Endometrium (tissue), 2 donors: ENCODE measurements around the gene TRPM2.
"Not testable (repeated sequence)": the region's sequence is repeated elsewhere in the genome, so short reads cannot be mapped to it uniquely, and the experiment has no call there.

Experiments used
- FAIRE-seq: peaks from 2 replicates; lab custom pipeline; 2012; peaks lifted over from hg19 to GRCh38; lab: Jason Lieb, UNC
- donor health status: control.
- donor health status: control.

TRPM2 gene

DNA sequence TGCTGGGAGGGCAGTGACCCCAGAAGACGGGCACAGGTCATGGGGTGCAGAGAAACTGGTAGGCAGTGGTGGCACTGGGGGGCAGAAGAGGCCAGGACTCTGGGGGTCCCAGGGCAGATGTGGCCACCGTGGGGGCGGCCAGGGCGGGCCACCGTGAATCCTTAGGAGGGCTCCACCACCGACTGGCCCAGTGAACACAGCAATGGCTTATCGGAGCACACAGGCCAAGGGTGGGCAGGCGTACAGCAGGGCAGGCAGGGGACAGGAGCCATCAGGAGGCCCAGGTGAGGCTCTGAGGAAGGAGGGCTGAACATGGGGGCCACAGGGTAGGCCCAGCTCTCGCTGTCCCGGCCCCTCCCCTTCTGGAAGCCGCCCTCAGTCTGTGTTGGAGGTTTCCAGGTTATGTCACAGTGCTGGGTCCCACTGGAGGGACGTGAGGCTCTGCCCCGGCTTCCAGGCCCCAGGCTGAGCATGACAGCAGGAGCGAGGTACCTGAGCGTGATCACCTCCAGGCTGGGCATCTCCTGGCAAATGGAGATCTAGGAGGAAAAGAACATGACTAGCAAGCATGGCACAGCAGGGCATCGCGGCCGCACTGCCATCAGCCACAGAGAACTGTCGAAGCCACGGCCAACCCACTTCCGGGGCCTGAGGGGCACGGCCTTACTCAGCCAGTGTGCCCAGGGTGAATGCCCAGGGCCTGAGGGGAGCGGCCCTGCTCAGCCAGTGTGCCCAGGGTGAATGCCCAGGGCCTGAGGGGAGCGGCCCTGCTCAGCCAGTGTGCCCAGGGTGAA lies 18.0 kb upstream of the TRPM2 start:
- FAIRE-seq: no peak

DNA sequence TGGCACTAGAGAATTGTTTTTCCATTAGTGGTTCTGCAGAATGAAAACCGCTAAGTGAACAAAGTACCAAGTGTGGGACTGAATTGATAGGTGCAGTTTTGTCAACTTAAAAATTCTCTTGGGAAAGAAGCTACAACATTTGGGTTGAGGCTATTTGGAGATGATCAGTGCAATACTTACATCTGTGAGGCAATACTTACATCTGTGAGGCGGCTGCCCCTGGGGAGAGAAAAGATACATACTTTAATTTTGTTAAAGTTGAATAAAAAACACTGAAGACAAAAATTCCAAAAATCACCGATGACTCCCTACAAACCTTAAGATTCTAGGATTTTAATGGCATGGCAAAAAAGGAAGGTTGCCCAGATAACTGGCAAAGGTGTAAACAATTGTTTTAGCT lies 16.0 kb upstream of the TRPM2 start:
- FAIRE-seq: no peak

DNA sequence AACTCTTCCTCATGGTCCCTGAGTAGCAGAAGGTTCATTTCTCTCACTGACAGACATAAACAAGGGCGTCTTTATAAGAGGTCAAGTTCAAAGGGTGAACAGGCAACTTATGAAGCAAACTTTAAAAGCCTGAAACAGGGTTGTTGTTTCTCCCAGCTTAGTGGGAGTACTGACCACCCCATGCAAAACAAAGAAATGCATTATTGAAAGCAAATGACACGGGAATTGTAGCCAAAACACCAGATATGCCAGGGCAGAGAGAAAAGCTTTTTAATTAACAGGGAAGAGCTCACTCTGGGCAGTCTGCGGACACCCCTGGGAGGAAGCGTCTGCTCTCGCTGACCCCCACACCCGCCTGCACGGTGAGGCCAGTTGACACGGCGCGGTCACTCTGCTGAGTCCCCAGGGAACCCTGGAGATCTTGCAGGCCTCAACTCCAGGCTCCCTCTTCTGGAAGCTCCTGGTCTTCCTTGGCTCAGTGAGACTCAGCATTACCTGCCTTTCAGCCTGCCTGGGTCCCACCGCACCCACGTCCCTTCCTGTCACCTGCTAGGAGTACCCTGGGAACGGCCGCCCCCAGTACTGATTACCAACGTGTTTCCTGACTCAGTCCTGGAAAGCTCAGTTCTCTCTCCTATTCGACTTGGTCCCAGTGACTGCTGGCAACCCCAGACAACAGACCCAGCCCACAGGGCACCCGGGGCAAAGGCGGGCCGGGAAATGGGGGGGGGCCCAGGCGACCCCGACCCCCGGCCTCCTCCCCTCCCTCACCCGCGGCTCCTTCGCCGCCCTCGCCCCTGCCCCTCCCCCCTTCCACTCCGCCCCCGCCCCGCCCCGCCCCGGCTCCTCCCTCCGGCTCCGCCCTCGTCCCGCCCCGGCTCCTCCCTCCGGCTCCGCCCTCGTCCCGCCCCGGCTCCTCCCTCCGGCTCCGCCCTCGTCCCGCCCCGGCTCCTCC lies 15.2 kb upstream of the TRPM2 start:
- FAIRE-seq: peak; percentile 83

DNA sequence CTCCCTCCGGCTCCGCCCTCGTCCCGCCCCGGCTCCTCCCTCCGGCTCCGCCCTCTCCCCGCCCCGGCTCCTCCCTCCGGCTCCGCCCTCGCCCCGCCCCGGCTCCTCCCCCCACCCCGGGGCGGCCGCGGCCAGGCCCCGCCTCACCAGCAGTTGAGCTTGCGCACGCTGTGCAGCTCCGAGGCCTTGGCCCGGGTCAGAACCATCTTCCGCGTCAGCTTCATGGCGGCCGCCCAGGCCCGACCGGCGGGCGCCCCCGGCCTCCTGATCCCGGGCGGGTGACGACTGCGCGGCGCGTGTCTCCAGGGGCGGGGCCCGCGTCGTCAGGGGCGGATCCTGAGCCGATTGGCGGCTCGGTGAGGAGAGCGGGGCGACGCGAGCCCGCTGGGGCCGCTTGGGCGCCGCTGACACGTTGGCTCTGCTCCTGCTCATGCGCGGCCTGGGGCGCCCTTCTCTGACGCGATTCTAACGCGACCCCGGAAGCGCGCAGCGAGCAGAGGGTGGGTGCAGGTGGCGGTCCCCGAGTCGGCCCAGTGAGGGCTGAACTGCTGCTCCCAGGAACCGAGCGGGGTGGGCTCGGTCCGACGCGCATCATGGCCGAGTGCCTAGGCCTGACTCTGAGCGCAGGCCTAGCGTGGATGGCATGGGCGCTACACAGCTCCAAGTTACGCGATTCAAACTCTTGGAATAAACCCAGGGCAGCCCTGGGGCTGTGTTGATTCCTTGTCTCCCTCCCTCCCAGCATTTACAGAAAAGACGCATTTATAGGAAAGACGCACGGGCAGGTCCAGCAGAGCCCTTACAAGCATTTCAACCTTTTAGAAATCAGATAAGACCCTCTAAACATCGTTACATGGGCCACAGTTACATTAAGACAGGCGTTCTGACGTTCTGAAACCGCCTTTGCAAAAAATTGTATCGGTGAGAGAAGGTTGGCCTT lies 14.2 kb upstream of the TRPM2 start, which contains the start of gene CFAP410:
TSS of gene CFAP410 (minus strand) at position 420 of the 940 bp plus-strand sequence. CDS start at position 224, 196 bp downstream.
- FAIRE-seq: no peak

DNA sequence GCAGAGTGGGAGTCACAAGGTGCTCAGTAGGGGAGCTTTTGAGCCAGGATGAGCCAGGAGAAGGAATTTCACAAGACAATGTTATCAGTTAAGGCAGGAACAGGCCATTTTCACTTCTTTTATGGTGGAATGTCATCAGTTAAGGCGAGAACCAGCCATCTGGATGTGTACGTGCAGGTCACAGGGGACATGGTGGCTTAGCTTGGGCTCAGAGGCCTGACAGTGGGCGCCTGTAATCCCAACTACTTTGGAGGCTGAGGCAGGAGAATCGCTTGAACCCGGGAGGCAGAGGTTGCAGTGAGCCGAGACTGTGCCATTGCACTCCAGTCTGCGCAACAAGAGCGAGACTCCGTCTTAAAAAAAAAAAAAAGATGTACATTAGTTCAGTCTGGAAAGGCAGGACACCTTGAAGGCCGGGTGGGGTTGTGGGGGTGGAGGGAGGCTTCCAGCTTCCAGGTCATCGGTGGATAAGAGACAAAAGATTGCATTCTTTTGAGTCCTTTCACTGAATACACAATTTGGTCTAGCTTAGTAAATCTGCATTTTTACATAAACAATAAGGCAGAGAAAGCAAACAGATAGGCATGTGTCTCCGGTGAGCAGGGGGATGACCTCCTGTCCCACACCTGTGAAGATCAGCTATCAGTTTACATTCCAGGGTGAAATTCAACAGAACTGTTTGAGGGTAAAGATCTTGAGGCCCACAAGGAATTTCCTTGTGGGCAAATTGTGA lies 11.5 kb upstream of the TRPM2 start:
- not testable (repeated sequence) for FAIRE-seq

DNA sequence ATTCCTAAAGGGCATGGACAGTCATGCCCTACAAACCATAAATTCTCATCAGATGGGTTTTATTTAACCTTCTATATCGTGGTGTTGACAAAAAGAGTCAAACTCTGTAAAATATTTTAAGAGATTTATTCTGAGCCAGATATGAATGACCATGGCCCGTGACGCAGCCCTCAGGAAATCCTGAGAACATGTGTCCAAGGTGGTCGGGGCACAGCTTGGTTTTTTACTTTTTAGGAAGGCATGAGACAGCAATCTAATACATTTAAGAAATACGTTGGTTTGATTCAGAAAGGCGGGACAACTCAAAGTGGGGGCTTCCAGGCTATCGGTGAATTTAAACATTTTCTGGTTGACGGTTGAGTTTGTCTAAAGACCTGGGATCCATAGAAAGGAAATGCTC lies 10.4 kb upstream of the TRPM2 start:
- not testable (repeated sequence) for FAIRE-seq

DNA sequence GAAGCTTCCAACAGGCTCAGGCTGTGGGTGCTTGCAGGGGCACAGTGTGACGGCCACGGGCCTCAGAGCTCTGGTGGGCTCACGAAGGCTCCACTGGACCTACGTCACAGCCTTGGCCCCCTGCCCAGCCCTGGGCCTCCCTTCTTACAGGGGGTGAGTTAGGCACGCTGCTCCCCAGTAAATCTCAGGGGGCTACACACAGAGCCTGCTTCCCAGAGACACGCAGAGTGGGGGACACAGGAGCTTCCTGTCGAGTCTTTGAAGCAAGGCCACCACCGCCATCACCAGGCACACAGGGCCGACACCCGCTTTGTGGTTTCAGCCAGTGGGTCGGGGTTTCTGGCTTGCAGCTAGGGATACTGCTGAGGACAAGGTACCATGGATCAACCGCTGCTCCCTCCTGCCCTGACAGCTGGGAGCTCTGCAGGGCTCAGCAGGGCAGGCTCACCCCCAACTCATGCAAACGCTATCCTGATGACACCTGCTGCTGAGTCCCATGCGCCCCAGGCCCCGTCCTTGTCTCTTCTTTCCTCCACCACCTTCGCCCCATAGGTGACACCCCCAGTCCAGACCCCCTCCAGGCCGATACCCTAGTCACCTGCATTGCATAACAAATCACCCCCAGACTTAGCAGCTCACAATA lies 8.8 kb upstream of the TRPM2 start:
- FAIRE-seq: no peak

DNA sequence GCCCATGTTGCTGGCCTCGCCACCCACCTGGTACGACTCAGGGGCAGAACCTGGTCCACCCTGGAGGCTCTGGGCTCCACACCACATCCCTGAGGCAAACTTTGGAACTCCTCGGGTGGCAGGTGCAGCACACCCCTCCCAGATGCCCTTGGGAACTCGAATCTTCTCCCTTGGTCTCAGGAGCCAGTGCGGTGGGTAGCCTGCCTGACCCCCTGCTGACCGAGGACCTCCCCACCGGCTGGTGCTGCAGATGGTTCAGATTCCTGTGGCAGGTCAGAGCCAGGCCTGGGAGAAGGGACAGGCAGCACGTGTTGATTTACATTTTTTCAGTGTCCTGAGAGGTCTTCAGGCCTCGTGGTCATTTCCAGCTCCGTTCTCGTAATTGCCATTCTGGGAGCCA lies 7.9 kb upstream of the TRPM2 start:
- no peak for FAIRE-seq

DNA sequence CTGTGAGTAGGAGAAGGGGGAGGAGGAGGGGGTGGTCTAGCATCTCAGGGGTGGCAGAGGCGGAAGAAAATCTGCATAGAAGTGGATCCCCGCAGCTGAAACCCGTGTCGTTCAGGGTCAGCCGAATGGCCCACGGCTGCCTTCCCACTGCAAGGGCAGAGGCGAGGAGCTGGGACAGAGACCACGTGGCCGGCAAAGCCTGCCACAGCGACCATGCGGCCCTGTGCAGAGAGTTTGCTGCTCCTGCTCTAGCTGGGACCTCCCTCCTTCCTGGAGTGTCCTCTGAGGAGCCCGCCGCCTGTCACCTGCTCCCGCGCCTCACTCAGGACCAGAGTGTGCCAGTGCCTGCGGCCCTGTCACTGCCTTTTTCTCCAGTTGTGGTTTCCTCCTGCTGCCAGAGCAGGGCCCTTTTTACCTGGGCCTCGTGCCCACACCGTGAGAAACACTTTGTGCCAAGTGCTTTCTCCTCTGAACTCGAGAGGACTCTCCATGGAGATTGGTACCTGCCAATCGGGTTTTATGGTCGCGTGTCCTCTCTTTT lies 5.4 kb upstream of the TRPM2 start:
- FAIRE-seq: no peak

DNA sequence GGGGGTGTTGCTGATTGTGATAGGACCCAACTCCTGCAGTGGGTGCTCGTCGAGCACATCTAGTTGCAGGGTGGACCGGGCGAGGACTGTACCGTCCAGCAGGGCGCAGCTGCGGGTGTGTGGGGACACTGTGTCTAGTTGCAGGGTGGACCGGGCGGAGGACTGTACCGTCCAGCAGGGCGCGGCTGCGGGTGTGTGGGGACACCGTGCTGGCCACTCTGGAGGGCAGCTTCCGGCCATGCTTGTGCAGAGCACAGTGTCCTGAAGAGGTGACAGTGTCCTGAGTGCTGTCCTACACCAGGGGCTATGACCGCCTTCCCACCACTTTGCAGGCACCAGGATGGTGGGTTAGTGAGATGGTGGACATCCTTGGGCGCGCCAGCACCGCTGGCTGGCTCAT lies 4.6 kb upstream of the TRPM2 start:
- FAIRE-seq: no peak

DNA sequence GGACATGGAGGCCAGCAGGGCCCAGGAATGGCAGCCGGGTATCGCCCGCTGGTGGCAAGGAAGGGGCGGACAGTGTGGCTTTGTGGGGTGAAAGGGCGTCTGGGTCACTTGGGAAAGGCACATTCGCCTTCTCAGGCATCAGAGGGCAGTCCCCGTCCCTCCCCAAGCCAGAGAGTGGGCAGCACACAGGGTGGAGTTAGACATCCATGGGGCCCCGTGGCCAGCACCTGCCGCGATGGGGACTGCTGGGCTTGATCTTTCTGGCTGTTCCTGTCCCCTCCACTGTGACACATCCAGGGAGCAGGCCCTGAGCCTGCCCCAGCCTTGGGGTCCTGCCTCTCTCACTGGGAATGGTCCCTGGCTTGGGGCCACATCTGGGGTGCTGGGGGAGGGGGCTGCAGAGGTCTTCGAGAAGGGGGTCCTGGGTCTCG lies 4.0 kb upstream of the TRPM2 start:
- no peak for FAIRE-seq

DNA sequence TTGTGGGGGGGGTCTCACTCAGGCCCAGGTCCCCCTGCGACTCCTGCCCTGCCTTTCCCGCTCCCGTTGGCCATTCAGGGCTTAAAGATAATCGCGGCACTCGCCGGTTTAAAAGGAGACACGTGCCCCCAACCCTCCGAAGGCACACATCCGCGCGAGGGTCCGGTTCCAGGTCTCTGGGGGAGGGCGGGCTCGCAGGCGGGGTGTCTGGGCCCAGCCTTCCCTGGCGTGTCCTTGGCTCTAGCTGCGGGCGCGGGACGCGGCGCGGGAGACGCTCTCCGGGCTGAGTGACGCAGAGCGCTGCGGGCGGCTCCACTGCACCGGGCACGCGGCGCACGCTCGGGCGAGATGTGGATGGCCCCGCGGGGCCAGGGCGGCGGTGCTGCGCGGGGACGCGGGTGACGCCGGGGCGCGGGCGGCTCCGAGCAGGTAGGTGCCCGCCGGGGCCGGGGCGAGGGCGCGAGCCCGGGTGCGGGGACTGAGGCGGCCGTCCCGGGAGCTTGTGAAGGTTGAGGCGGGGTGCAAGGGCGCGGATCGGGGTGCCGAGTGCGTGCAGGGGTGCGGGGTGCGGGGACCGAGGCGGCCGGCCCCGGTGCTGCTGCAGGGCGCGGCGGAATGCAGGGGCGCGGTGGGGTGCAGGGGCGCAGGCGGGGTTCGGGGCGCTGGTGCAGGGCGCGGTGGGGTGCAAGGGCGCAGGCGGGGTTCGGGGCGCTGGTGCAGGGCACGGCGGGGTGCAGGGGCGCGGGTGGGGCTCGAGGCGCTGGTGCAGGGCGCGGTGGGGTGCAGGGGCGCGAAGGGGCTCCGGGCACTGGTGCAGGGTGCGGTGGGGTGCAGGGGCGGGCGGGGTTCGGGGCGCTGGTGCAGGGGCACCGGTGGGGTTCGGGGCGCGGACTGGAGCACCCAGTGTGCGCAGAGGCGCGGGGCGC lies 3.3 kb upstream of the TRPM2 start:
- no peak for FAIRE-seq

DNA sequence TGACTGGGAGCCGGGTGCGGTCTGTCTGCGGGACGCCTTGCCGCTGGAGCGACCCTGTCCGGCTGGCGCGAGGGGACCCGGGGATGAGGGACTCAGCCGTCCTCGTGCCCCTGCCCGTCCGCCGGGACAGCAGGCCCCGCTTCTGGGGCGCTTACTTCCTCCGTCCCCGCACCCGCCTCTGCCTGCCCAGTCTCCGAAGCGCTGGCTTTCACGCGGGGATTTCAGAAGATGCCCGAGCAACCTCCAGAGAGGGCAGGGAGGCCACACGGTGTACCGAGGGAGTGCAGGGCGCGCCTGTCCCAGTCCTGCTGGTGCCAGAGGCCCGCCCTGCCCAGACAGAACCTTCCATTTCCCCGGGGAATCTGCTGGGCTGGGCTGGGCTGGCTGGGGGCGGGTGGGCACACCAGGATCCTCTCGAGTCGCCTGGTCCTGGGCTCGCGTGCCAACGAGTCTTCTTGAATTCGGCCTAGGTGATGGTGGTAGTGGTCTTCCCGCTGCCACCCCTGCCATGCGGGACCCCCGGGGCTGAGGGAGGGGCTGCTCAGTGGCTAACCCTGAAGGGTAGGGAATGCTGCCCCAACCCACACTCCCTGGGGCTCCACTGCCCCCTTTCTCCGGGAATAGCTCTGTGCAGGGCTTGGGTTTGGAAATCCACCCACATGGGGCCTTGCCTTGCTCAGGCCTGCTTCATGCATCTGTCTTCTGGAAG lies 2.5 kb upstream of the TRPM2 start:
- FAIRE-seq: no peak

DNA sequence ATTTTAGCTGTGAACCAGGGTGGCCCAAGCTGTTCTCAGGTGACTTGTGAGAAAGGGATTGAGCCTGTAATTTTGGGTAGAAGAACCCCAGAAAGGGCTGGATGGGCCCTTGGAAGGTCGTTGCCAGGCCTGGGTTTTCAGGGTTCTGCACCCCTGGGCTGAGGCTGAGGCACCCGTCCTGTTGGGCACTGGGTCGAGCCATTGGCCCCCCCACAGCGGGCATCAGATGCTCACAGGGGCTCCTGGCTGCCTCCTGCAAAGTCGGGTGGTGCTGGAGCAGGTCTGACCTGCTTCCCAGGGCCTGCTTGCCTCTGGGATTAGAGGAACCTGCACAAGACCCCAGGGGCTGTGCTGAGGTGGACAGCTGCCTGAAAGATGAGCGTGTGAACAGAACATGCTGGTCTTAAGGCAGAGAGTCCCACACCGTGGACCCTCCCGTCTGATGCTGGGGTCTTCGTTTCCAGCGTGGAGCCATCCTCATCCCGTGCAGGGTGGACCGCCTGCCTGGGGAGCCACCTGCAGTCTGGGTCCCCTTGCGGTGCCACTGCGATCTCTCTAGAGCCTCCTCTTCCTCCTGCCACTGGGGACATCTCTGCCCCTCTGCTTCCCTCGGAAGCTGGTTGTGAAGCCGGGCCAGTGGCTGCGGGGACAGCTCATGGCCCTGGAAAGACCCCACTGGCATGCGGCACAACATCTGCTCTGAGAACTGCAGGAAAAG lies 1.7 kb upstream of the TRPM2 start:
- no peak for FAIRE-seq

DNA sequence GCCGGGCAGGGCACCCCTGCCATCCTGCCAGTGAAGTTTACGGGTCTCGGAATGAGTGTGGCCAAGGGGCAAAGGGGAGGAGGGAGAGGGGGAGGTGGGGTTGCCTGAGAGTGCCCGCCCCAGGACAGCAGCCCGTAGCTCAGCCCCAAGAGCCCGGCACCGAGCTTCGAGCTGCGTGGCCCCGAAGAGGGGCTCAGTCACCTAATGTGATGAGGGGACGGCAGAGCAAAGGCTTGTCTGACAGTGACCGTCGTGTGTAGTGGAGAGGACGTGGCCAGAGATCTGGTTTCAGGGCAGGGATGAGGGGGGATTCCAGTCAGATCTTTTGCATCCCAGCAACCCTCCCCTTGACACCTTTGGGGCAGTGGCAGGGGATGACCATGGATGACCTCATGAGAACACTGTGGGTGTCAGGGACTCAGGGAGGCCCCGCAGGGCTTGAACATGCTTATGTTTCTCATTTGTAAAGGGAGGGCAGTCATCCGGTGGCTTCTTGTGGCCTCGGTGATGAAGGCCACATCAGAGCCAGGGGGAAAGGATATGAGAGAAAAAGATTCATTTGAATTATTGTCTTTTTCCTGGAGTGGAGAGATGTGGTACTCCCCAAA lies 1.1 kb upstream of the TRPM2 start:
- FAIRE-seq: no peak

DNA sequence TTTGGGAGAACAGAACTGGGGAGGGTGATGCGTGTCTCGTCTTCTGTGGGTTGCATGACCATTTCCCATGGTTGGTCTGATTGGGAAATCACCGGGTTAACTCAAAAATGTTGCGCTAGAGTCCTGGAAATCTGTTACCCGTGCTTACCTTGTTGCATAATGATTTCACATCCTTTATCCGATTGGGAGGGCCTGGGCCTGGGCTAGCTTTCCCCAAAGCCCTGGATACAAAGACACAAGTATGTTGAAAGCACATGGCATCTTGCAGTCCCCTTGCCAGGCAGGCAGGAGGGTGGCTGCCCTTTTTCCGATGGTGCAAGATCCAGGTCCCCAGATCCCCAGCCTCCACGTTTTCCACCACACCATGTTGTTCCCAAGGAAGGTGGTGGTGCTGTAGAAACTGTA lies 582 bp downstream of the TRPM2 start:
- FAIRE-seq: no peak
